Ishikawa (cell line): ENCODE data around the gene PCK1.

Source experiments
- CEBPB ChIP-seq: IDR thresholded peaks from 2 replicates; pipeline ENCODE4 v1.6.1; 2012
- EGR1 ChIP-seq: IDR thresholded peaks from 2 replicates; pipeline ENCODE4 v1.6.1; 2012
- EP300 ChIP-seq: IDR thresholded peaks from 2 replicates; pipeline ENCODE4 v1.6.1; 2012; ENCODE audit warnings: borderline replicate concordance
- RAD21 ChIP-seq: IDR thresholded peaks from 2 replicates; pipeline ENCODE4 v1.6.1; 2012; ENCODE audit warnings: low read depth
- TAF1 ChIP-seq: IDR thresholded peaks from 2 replicates; pipeline ENCODE4 v1.6.1; 2012; ENCODE audit warnings: low read depth, mild to moderate bottlenecking
- TF ChIP-seq, protein P1 (sequence below): IDR thresholded peaks from 2 replicates; pipeline ENCODE4 v1.6.1; 2012
- TF ChIP-seq, protein P2 (sequence below): IDR thresholded peaks from 2 replicates; pipeline ENCODE4 v1.6.1; 2012; ENCODE audit warnings: low read depth, mild to moderate bottlenecking

DNA sequence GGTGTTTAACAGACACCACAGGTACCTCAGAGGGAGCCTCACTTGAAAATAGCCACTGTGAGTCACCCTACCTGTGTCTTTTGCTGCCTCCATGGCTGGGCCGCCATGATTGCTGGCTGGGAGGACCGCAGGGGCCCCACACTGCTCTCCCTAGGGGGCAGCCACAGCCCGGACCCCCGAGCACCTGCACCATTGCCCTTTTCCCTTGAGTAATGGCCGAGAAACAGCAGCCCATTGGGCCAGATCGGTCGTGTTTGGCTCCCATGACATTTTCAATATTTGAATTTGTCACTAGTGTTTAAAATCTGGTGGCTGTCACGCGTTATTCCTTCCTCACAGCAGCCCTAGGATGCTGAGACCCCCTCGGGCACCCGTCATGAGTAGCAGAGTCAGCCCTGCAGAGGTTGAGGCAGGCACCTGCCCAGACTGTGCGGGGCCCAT lies 52.6 kb downstream of the PCK1 start:
- no peak for TF ChIP-seq EGR1
- TF ChIP-seq TAF1 = no peak
- TF ChIP-seq, protein P1, sequence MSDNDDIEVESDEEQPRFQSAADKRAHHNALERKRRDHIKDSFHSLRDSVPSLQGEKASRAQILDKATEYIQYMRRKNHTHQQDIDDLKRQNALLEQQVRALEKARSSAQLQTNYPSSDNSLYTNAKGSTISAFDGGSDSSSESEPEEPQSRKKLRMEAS = no peak
- no peak for TF ChIP-seq RAD21
- TF ChIP-seq, protein P2, sequence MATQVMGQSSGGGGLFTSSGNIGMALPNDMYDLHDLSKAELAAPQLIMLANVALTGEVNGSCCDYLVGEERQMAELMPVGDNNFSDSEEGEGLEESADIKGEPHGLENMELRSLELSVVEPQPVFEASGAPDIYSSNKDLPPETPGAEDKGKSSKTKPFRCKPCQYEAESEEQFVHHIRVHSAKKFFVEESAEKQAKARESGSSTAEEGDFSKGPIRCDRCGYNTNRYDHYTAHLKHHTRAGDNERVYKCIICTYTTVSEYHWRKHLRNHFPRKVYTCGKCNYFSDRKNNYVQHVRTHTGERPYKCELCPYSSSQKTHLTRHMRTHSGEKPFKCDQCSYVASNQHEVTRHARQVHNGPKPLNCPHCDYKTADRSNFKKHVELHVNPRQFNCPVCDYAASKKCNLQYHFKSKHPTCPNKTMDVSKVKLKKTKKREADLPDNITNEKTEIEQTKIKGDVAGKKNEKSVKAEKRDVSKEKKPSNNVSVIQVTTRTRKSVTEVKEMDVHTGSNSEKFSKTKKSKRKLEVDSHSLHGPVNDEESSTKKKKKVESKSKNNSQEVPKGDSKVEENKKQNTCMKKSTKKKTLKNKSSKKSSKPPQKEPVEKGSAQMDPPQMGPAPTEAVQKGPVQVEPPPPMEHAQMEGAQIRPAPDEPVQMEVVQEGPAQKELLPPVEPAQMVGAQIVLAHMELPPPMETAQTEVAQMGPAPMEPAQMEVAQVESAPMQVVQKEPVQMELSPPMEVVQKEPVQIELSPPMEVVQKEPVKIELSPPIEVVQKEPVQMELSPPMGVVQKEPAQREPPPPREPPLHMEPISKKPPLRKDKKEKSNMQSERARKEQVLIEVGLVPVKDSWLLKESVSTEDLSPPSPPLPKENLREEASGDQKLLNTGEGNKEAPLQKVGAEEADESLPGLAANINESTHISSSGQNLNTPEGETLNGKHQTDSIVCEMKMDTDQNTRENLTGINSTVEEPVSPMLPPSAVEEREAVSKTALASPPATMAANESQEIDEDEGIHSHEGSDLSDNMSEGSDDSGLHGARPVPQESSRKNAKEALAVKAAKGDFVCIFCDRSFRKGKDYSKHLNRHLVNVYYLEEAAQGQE = no peak
- no peak for TF ChIP-seq CEBPB
- no peak for TF ChIP-seq EP300
